ENCODE measurements around the gene STOML1. TPM values are rescaled to one million over a fixed set of nuclear protein-coding genes. Genes with fewer than 3 reads are reported as not detected.

STOML1 gene, protein sequence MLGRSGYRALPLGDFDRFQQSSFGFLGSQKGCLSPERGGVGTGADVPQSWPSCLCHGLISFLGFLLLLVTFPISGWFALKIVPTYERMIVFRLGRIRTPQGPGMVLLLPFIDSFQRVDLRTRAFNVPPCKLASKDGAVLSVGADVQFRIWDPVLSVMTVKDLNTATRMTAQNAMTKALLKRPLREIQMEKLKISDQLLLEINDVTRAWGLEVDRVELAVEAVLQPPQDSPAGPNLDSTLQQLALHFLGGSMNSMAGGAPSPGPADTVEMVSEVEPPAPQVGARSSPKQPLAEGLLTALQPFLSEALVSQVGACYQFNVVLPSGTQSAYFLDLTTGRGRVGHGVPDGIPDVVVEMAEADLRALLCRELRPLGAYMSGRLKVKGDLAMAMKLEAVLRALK
- polyA plus RNA-seq (2013), result 5.7 TPM

DNA sequence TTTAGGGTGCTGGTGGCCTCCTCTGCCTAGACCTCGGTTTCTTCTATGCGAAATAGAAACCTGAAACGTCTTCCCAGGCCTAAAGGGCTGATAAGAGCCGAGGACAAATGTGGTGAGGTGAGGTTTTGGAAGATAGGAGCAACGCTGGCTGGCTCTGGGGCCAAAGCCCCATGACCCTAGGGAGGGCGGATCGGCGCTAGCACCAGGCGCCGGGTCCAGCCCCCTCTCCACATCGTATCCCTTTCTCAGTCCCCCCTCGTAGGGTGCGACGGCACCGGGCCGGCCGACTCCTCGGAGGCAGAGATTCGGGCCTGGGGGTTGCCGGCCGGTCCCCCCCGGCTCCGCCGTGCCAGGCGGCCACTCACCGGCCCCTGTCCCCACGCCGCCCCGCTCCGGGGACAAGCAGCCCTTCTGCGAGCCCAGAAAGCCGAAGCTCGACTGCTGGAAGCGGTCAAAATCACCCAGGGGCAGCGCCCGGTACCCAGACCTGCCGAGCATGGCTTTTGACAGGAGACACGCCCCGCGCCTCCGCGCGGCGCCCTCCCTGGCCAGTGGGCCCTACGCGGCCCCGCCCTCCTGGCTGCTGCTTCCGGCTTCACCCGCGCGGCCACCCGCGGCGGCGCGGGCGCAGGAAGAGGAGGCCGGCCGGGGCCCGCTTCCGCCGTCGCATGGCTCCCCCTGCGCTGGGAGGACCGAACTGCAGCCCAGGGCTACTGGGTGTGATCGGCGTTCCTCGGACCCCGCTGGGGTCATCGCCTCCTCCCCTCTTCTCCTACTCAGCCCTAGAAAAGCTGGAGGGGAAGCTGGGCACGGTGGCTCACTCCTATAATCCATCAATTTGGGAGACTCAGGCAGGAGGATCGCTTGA lies at the start of gene STOML1:
Gene STOML1, minus strand, starts transcription at position 570 of the 868 bp plus-strand sequence. Its CDS starts 72 bp downstream, at position 498.
- under 1% methylated on average over 41 of the region's 72 CpGs for WGBS (ENCODE audit: insufficient coverage)
- peak; percentile 94 to 97 (median 97) for DNase-seq
- no peaks in the 10 kb centered on the region for H3K27me3 ChIP-seq (replicated peaks in 2 of 5; ENCODE audit: control insufficient read depth in 4 of 5, insufficient read depth in 5 of 5, low read length in 4 of 5)
- H3K4me1 ChIP-seq (ENCODE audit: control extremely low read depth in 1 of 4, control insufficient read depth in 4 of 4, insufficient read depth in 4 of 4, low read length in 3 of 4), result peaks cover 17 to 75% (median 64%) of the 10 kb centered on the region in 4 experiments
- H3K27ac ChIP-seq (ENCODE audit: insufficient read depth in 1 of 2, low read depth in 1 of 2, low read length in 2 of 2, poor library complexity in 1 of 2, severe bottlenecking in 2 of 2), result peak within 1 kb of the TSS in 1 of 2 experiments; percentile 77
- H3K36me3 ChIP-seq (ENCODE audit: control insufficient read depth in 4 of 4, insufficient read depth in 4 of 4, low read length in 3 of 4), result peaks cover 0 to 4% (median 2%) of the 10 kb centered on the region in 4 experiments
- peak within 1 kb of the TSS; percentile 32 to 85 (median 75) for H3K4me3 ChIP-seq (ENCODE audit: control insufficient read depth in 1 of 7, extremely low read depth in 1 of 7, insufficient read depth in 4 of 7, low read depth in 2 of 7, low read length in 6 of 7)
- ChIA-PET CTCF (interaction anchor here (0.6 to 11.1 kb wide), 7 partner anchors 12 to 430 kb away, joined by 3 to 96 read pairs (median 3); no protein-coding TSS in a partner anchor), POLR2A (no interaction called here)
- H3K9me3 ChIP-seq (ENCODE audit: control extremely low read depth in 1 of 5, control insufficient read depth in 4 of 5, insufficient read depth in 2 of 5, low read depth in 1 of 5, low read length in 4 of 5), result no peaks in the 10 kb centered on the region

- DNase-seq, result no peak
- ChIA-PET CTCF (interaction anchor here (0.8 to 6.3 kb wide), 7 partner anchors 8 to 82 kb away, joined by 3 to 53 read pairs (median 4); no protein-coding TSS in a partner anchor), POLR2A (no interaction called here)
- no peak overlapping the region for H3K27ac ChIP-seq (ENCODE audit: insufficient read depth in 1 of 2, low read depth in 1 of 2, low read length in 2 of 2, poor library complexity in 1 of 2, severe bottlenecking in 2 of 2)
- H3K36me3 ChIP-seq (ENCODE audit: control insufficient read depth in 4 of 4, insufficient read depth in 4 of 4, low read length in 3 of 4), result peaks cover 4 to 75% (median 37%) of the 10 kb centered on the region in 4 experiments
- no peaks in the 10 kb centered on the region for H3K9me3 ChIP-seq (ENCODE audit: control extremely low read depth in 1 of 5, control insufficient read depth in 4 of 5, insufficient read depth in 2 of 5, low read depth in 1 of 5, low read length in 4 of 5)
- H3K4me3 ChIP-seq (ENCODE audit: control insufficient read depth in 1 of 7, extremely low read depth in 1 of 7, insufficient read depth in 4 of 7, low read depth in 2 of 7, low read length in 6 of 7), result no peak overlapping the region
- WGBS (ENCODE audit: insufficient coverage), result 99% methylated on average over 9 of the region's 10 CpGs
- H3K4me1 ChIP-seq (ENCODE audit: control extremely low read depth in 1 of 4, control insufficient read depth in 4 of 4, insufficient read depth in 4 of 4, low read length in 3 of 4), result peaks cover 0 to 24% (median 4%) of the 10 kb centered on the region in 4 experiments
- H3K27me3 ChIP-seq (replicated peaks in 2 of 5; ENCODE audit: control insufficient read depth in 4 of 5, insufficient read depth in 5 of 5, low read length in 4 of 5), result no peaks in the 10 kb centered on the region
Observed at GRCh38 chr15:74041311-74041756, 49.2 kb upstream of the STOML1 start.

GRCh38 chr15:74040109-74040850 lies 48.2 kb upstream of the STOML1 start:
- WGBS (ENCODE audit: insufficient coverage), result 94% methylated on average over 6 of the region's 7 CpGs
- Histone ChIP-seq H3K9me3 (ENCODE audit: control extremely low read depth in 1 of 5, control insufficient read depth in 4 of 5, insufficient read depth in 2 of 5, low read depth in 1 of 5, low read length in 4 of 5) (no peaks in the 10 kb centered on the region), H3K4me3 (ENCODE audit: control insufficient read depth in 1 of 7, extremely low read depth in 1 of 7, insufficient read depth in 4 of 7, low read depth in 2 of 7, low read length in 6 of 7) (no peak overlapping the region), H3K4me1 (ENCODE audit: control extremely low read depth in 1 of 4, control insufficient read depth in 4 of 4, insufficient read depth in 4 of 4, low read length in 3 of 4) (peaks cover 0 to 24% (median 4%) of the 10 kb centered on the region in 4 experiments), H3K27me3 (replicated peaks in 2 of 5; ENCODE audit: control insufficient read depth in 4 of 5, insufficient read depth in 5 of 5, low read length in 4 of 5) (no peaks in the 10 kb centered on the region), H3K27ac (ENCODE audit: insufficient read depth in 1 of 2, low read depth in 1 of 2, low read length in 2 of 2, poor library complexity in 1 of 2, severe bottlenecking in 2 of 2) (no peak overlapping the region), H3K36me3 (ENCODE audit: control insufficient read depth in 4 of 4, insufficient read depth in 4 of 4, low read length in 3 of 4) (peaks cover 0 to 79% (median 46%) of the 10 kb centered on the region in 4 experiments)
- POLR2A ChIA-PET, result no interaction called here
- DNase-seq, result no peak
- CTCF ChIA-PET, result interaction anchor here (0.8 to 6.3 kb wide), 9 partner anchors 9 to 81 kb away, joined by 3 to 59 read pairs (median 3); no protein-coding TSS in a partner anchor

GRCh38 chr15:74039656-74040010 lies 47.5 kb upstream of the STOML1 start:
- POLR2A ChIA-PET, result no interaction called here
- H3K36me3 ChIP-seq (ENCODE audit: control insufficient read depth in 4 of 4, insufficient read depth in 4 of 4, low read length in 3 of 4), result peaks cover 0 to 79% (median 48%) of the 10 kb centered on the region in 4 experiments
- CTCF ChIA-PET, result interaction anchor here (0.6 to 6.3 kb wide), 5 partner anchors 10 to 290 kb away, joined by 3 to 59 read pairs (median 5); no protein-coding TSS in a partner anchor
- H3K27me3 ChIP-seq (replicated peaks in 2 of 5; ENCODE audit: control insufficient read depth in 4 of 5, insufficient read depth in 5 of 5, low read length in 4 of 5), result no peaks in the 10 kb centered on the region
- no peak for DNase-seq
- H3K27ac ChIP-seq (ENCODE audit: insufficient read depth in 1 of 2, low read depth in 1 of 2, low read length in 2 of 2, poor library complexity in 1 of 2, severe bottlenecking in 2 of 2), result no peak overlapping the region
- 91% methylated on average over 5 of the region's 5 CpGs for WGBS (ENCODE audit: insufficient coverage)
- peaks cover 0 to 24% (median 4%) of the 10 kb centered on the region in 4 experiments for H3K4me1 ChIP-seq (ENCODE audit: control extremely low read depth in 1 of 4, control insufficient read depth in 4 of 4, insufficient read depth in 4 of 4, low read length in 3 of 4)
- H3K4me3 ChIP-seq (ENCODE audit: control insufficient read depth in 1 of 7, extremely low read depth in 1 of 7, insufficient read depth in 4 of 7, low read depth in 2 of 7, low read length in 6 of 7), result no peak overlapping the region
- no peaks in the 10 kb centered on the region for H3K9me3 ChIP-seq (ENCODE audit: control extremely low read depth in 1 of 5, control insufficient read depth in 4 of 5, insufficient read depth in 2 of 5, low read depth in 1 of 5, low read length in 4 of 5)

- 64% methylated on average over 8 of the region's 9 CpGs for WGBS (ENCODE audit: insufficient coverage)
- peaks cover 0 to 24% (median 4%) of the 10 kb centered on the region in 4 experiments for H3K4me1 ChIP-seq (ENCODE audit: control extremely low read depth in 1 of 4, control insufficient read depth in 4 of 4, insufficient read depth in 4 of 4, low read length in 3 of 4)
- peaks cover 0 to 79% (median 49%) of the 10 kb centered on the region in 4 experiments for H3K36me3 ChIP-seq (ENCODE audit: control insufficient read depth in 4 of 4, insufficient read depth in 4 of 4, low read length in 3 of 4)
- H3K27ac ChIP-seq (ENCODE audit: insufficient read depth in 1 of 2, low read depth in 1 of 2, low read length in 2 of 2, poor library complexity in 1 of 2, severe bottlenecking in 2 of 2), result no peak overlapping the region
- DNase-seq, result peak in 1 of 3 donors; percentile 16
- no peak overlapping the region for H3K4me3 ChIP-seq (ENCODE audit: control insufficient read depth in 1 of 7, extremely low read depth in 1 of 7, insufficient read depth in 4 of 7, low read depth in 2 of 7, low read length in 6 of 7)
- ChIA-PET POLR2A (interaction anchor here (0.7 kb wide), 1 partner anchor 16 kb away, joined by 4 read pairs; no protein-coding TSS in a partner anchor), CTCF (interaction anchor here (0.6 to 6.3 kb wide), 7 partner anchors 10 to 291 kb away, joined by 3 to 59 read pairs (median 4); no protein-coding TSS in a partner anchor)
- no peaks in the 10 kb centered on the region for H3K9me3 ChIP-seq (ENCODE audit: control extremely low read depth in 1 of 5, control insufficient read depth in 4 of 5, insufficient read depth in 2 of 5, low read depth in 1 of 5, low read length in 4 of 5)
- no peaks in the 10 kb centered on the region for H3K27me3 ChIP-seq (replicated peaks in 2 of 5; ENCODE audit: control insufficient read depth in 4 of 5, insufficient read depth in 5 of 5, low read length in 4 of 5)
Observed at GRCh38 chr15:74038707-74039655, 46.9 kb upstream of the STOML1 start.

Data from common myeloid progenitor, CD34-positive (primary cell).